Stimulated activated naive B cell treated with anti-CD40 and anti-IgM and Interleukin-4, amounts not matched to agents 10 μg/mL and 1 μg/mL and 100 μg/mL, for 72 hours (primary cell): ENCODE data around the gene PREX1.
"Not testable (repeated sequence)": the region's sequence is repeated elsewhere in the genome, so short reads cannot be mapped to it uniquely, and the experiment has no call there.

ENCODE experiments used
- ATAC-seq, 2 donors: fragments of 150-1000 bp; cut with Tn5 transposase; replicated peaks; 2 replicates each; pipeline ENCODE4 v1.10.0; 2021; ENCODE audit warnings: moderate library complexity in 1 of 2
- DNase-seq: peaks from one replicate; pipeline ENCODE4 v3.0.0; 2021
- H3K27ac Mint-ChIP-seq: one replicate; pipeline ENCODE4 v1.8.0; 2022; ENCODE audit warnings: mild to moderate bottlenecking, mixed read lengths
- H3K27me3 Mint-ChIP-seq, 2 donors: one replicate each; pipeline ENCODE4 v1.8.0; 2022; ENCODE audit warnings: mixed read lengths in 2 of 2
- H3K36me3 Mint-ChIP-seq, 2 donors: one replicate each; pipeline ENCODE4 v1.8.0; 2022; ENCODE audit warnings: mixed read lengths in 2 of 2, mild to moderate bottlenecking in 1 of 2
- H3K4me1 Mint-ChIP-seq, 2 donors: one replicate each; pipeline ENCODE4 v1.8.0; 2022; ENCODE audit warnings: mixed read lengths in 2 of 2, mild to moderate bottlenecking in 1 of 2
- H3K4me3 Mint-ChIP-seq, 2 donors: one replicate each; pipeline ENCODE4 v1.8.0; 2022; ENCODE audit warnings: mild to moderate bottlenecking in 2 of 2, mixed read lengths in 2 of 2, moderate library complexity in 1 of 2
- H3K9me3 Mint-ChIP-seq, 2 donors: one replicate each; pipeline ENCODE4 v1.8.0; 2022; ENCODE audit warnings: mixed read lengths in 2 of 2, mild to moderate bottlenecking in 1 of 2

Gene PREX1

GRCh38 chr20:48604426-48604825, 223.4 kb downstream of the PREX1 start:
- DNase-seq (no peak), ATAC-seq (no peak)
- Mint-ChIP-seq H3K36me3 (no peaks in the 10 kb centered on the region), H3K4me3 (no peak overlapping the region), H3K9me3 (no peaks in the 10 kb centered on the region), H3K27me3 (peaks cover 14 to 15% of the 10 kb centered on the region in 2 donors), H3K4me1 (peaks cover 2 to 3% of the 10 kb centered on the region in 2 donors), H3K27ac (no peak overlapping the region)

GRCh38 chr20:48603819-48604405, 223.9 kb downstream of the PREX1 start:
- no peak overlapping the region for H3K4me3 Mint-ChIP-seq

DNA sequence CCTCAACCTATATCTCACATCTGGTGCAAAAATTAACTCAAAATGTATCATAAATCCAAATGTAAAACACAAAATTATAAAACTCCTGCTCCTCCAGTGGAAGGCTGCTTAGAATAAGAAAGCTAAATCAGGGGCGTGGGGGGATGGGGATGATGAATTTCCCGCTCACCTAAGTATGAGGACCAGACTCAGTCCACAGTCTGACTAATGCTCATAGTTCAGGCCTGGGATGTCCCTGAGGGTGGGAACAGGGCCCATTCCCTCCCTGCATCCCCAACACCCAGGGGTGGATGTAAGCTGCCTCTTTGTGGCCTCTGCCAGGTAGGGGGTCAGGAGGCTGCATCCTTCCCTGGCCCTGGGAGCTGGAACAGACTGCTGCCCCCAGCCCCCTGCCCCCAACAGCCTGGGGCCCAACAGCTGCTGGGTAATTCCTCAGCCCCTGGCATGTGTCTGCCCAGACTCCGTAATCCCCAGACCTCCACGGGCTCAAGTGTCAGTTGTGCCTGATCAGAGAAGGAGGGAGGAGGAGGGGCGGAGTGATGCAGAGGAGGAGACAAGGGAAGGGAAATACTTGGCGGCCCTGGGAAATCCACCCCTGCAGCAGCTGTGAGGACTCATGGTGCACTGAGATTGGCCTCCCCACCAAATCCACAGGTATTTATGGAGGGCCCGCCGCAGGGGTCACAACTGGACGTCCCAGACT, 224.5 kb downstream of the PREX1 start:
- DNase-seq (no peak), ATAC-seq (no peak)
- H3K4me1 Mint-ChIP-seq: peaks cover 0 to 1% of the 10 kb centered on the region in 2 donors
- H3K9me3 Mint-ChIP-seq: no peaks in the 10 kb centered on the region
- no peak overlapping the region for H3K4me3 Mint-ChIP-seq
- no peaks in the 10 kb centered on the region for H3K36me3 Mint-ChIP-seq
- no peak overlapping the region for H3K27ac Mint-ChIP-seq
- peaks cover 14 to 15% of the 10 kb centered on the region in 2 donors for H3K27me3 Mint-ChIP-seq

More at GRCh38 chr20:48603819-48604405, 223.9 kb downstream of the PREX1 start:
- H3K36me3 Mint-ChIP-seq: no peaks in the 10 kb centered on the region
- DNase-seq: no peak
- peaks cover 14 to 15% of the 10 kb centered on the region in 2 donors for H3K27me3 Mint-ChIP-seq
- no peak for ATAC-seq
- H3K27ac Mint-ChIP-seq: no peak overlapping the region
- peaks cover 0 to 1% of the 10 kb centered on the region in 2 donors for H3K4me1 Mint-ChIP-seq
- no peaks in the 10 kb centered on the region for H3K9me3 Mint-ChIP-seq

GRCh38 chr20:48601798-48602197, 226.0 kb downstream of the PREX1 start:
- H3K27me3 Mint-ChIP-seq: peaks cover 20 to 24% of the 10 kb centered on the region in 2 donors
- H3K9me3 Mint-ChIP-seq: no peaks in the 10 kb centered on the region
- ATAC-seq (no peak), DNase-seq (no peak)
- no peaks in the 10 kb centered on the region for H3K36me3 Mint-ChIP-seq
- H3K4me1 Mint-ChIP-seq: no peaks in the 10 kb centered on the region
- no peak overlapping the region for H3K4me3 Mint-ChIP-seq
- no peak overlapping the region for H3K27ac Mint-ChIP-seq

DNA sequence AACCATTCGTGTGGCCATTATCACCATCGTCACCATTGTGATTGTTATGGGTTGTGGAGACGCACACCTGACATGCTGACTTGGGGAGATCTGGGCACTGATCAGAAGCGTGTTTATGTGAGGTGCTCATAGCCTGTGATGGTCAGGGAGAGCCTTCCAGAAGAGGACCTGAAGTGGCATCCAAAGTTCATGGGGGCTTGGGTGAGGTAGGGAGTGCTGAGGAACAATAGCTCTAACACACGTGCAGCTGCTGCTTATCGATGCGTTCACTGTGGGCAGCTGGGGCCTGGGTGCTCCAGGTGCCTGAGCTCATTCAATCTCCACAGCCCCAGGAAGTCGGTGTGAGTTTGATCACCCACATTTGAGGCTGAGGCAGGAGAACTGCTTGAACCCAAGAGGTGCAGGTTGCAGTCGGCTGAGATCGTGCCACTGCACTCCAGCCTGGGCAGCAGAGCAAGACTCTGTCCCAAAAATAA, 227.3 kb downstream of the PREX1 start:
- Mint-ChIP-seq H3K9me3 (peaks cover 0 to 4% of the 10 kb centered on the region in 2 donors), H3K27ac (no peak overlapping the region), H3K27me3 (peaks cover 17 to 18% of the 10 kb centered on the region in 2 donors), H3K36me3 (no peaks in the 10 kb centered on the region), H3K4me3 (no peak overlapping the region), H3K4me1 (no peaks in the 10 kb centered on the region)
- DNase-seq: no peak
- peak in 1 of 2 donors; percentile 34 for ATAC-seq

DNA sequence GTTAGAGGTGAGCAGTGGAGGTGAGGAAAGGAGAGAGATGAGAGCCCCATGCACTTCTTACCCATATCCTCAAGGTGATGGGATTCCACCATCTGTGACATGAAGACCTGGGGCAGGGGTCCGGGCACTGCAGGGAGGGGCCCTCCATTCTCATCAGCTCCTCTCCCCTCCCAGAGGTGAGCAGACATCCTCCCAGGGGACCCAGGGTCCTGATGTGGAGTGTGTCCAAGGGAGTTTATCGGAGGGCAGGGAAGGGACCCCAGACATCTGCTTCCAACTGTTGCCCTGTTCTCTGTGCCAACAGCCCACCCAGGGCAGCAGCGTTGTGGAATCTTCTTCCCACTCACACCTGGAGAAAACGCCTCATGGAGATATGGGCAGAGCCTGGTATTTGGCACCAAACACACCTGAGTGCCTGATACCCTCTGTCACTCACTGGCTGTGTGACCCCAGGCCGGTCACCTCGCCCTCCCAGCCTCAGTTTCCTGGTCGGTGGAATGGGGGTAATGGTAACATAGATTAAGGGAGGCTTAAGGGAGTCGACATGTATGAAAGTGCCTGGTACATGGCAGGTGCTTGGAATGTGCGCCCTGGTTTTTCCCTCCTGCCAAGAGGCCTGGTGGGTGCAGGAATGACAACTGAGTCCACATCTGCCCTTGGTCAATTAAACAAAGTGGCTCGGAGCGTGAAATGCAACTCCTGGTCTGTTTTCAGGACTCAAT, 227.9 kb downstream of the PREX1 start:
- DNase-seq (no peak), ATAC-seq (no peak)
- Mint-ChIP-seq H3K9me3 (peaks cover 0 to 4% of the 10 kb centered on the region in 2 donors), H3K27me3 (peaks cover 12 to 17% of the 10 kb centered on the region in 2 donors), H3K36me3 (no peaks in the 10 kb centered on the region), H3K27ac (no peak overlapping the region), H3K4me1 (no peaks in the 10 kb centered on the region), H3K4me3 (no peak overlapping the region)

DNA sequence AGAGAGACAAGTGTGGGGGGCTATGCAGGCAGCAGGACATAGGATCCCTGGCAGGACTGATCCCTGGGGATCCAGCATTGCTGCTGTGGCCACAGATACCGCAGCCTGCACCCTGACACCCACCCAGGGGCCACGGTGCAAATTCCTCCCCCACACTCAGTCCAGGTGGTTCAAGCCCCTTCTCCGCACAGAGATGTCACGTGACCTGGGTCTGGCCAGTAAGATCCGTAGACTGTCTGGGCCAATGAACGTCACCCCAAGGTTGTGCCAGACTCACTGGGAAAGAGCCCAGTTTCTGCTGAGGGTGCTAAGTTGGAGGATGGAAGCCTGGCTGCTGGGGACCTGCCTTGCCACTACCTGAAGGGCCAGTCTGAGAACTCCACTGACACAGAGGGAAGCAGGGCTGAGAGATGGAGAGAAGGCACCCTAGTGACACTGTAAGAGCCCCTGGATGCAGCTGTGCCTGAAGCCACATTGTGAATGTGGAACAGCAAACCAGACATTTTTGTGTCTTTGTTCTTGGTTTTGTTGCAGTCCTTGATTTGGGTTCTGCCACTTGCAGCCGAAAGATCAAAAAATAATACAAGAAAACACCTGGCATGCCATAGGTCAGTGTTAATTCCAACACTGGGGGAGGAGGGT, 228.6 kb downstream of the PREX1 start:
- H3K27me3 Mint-ChIP-seq: peaks cover 9 to 17% of the 10 kb centered on the region in 2 donors
- DNase-seq (no peak), ATAC-seq (no peak)
- H3K4me1 Mint-ChIP-seq: no peaks in the 10 kb centered on the region
- no peak overlapping the region for H3K4me3 Mint-ChIP-seq
- H3K27ac Mint-ChIP-seq: no peak overlapping the region
- H3K36me3 Mint-ChIP-seq: no peaks in the 10 kb centered on the region
- peaks cover 0 to 4% of the 10 kb centered on the region in 2 donors for H3K9me3 Mint-ChIP-seq

GRCh38 chr20:48598303-48598941, 229.4 kb downstream of the PREX1 start:
- H3K9me3 Mint-ChIP-seq, H3K4me3 Mint-ChIP-seq, ATAC-seq, H3K4me1 Mint-ChIP-seq, DNase-seq, H3K27ac Mint-ChIP-seq, H3K36me3 Mint-ChIP-seq: not testable (repeated sequence)
- peaks cover 14 to 17% of the 10 kb centered on the region in 2 donors for H3K27me3 Mint-ChIP-seq

DNA sequence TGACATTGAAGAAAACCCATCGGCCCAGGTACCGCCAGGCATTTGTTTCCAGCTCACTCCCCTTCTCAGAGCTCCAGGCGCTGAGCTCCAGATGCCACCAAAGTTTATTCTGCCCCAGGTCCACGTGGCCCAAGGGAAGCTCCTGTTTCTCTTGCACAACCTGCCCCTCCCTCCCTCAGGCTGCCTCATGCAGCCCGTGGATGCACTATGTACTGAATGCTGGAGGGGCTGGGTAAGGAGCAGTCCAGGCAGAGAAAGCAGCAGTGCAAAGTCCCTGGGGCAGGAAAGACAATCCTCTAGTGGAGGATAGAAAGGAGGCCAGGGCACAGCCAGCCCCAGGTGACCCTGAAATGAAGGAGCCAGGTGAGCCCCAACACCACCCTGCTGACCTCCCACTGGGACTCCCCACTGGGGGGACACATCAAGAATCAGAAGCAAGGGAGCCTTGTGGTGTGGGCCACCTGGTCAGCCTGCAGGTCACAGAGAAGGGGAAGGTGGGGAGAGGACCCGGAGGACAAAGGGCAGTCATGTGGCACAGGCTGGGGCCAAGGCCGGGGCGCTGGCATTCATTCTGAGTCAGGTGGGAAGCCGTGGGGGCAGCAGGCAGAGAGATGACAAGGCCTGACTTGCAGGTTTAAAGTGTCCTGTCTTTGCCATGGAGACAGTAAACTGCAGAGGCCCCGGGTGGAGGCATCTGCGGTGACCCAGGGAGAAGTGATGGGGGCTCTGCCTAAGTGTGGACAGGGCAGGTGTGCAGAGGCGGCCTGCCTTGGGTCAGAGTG, 230.1 kb downstream of the PREX1 start:
- Mint-ChIP-seq H3K4me3 (no peak overlapping the region), H3K4me1 (no peaks in the 10 kb centered on the region), H3K27me3 (peaks cover 15 to 17% of the 10 kb centered on the region in 2 donors), H3K27ac (no peak overlapping the region), H3K36me3 (no peaks in the 10 kb centered on the region), H3K9me3 (peaks cover 0 to 4% of the 10 kb centered on the region in 2 donors)
- no peak for DNase-seq
- ATAC-seq: no peak

DNA sequence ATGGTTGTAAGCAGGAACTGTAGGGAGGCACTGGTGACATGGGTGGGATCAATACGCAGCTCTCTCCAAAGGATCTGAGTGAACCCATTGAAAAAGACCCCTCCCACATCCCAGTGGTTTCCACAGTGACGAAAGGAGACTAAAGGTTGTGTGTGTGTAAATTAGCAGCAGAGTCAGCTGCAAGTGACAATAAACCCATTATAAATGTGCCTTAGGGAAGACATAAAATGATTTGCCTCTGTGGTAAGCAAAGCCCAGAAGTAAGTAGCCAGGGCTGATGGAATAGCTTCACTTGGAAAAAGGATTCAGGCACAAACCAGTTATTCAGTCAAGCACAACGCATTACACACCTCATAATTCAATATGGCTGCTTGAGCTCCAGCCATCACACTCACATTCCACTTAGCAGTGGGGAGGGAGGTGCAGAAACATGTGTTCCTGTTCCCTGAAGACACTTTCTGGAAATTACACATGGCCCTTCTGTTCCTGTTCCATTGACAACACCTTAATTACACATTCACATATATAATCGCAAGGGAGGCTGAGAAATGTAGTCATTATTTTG, 231.4 kb downstream of the PREX1 start:
- no peak overlapping the region for H3K4me3 Mint-ChIP-seq

DNA sequence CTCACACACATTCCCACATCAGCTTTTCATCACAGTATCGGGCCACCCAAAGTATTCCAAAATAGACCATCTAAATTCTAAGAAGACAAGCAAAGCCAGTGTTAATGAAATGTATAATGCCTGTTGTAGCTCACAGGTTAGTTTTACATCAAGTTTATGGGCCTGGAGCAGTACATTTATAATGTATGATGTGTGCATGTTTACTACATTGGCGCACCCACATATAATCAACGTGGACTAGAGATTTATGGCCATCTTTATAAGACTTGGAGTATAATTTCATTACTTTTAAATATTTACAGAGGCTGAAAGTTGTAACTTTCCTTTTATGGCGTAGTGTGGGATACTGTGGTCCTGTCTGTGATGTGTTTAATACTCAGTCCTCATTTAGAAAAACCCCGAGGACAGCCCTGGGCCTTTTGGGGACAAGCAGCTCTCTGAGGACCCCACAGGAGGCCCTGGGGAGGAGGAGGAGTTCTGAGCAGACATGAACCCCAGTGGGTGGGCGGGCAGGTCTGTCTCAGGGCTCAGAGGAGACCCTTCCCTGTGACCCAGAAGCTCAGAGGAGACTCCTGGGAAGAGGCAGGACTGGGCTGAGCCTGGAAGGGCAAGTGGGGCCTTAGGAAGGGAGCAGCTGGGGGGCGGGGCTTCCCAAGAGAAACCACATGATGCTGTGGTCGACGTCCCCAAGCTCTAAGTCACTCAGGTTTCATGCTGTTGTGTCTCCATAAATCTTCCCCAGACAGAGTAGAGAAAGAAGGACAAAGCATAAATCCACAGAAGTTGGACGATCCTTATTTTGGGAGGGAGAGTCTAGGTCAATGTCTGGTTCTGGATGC, 232.1 kb downstream of the PREX1 start:
- Mint-ChIP-seq H3K36me3 (no peaks in the 10 kb centered on the region), H3K4me3 (no peak overlapping the region), H3K4me1 (no peaks in the 10 kb centered on the region), H3K27me3 (peaks cover 15 to 20% of the 10 kb centered on the region in 2 donors), H3K9me3 (peaks cover 0 to 4% of the 10 kb centered on the region in 2 donors), H3K27ac (no peak overlapping the region)
- DNase-seq (no peak), ATAC-seq (no peak)

More for the DNA sequence above, 231.4 kb downstream of the PREX1 start:
- H3K27ac Mint-ChIP-seq: no peak overlapping the region
- H3K27me3 Mint-ChIP-seq: peaks cover 15 to 21% of the 10 kb centered on the region in 2 donors
- DNase-seq (no peak), ATAC-seq (no peak)
- no peaks in the 10 kb centered on the region for H3K4me1 Mint-ChIP-seq
- peaks cover 0 to 4% of the 10 kb centered on the region in 2 donors for H3K9me3 Mint-ChIP-seq
- H3K36me3 Mint-ChIP-seq: no peaks in the 10 kb centered on the region

- H3K9me3 Mint-ChIP-seq: peaks cover 0 to 4% of the 10 kb centered on the region in 2 donors
- no peak overlapping the region for H3K4me3 Mint-ChIP-seq
- DNase-seq: no peak
- no peak for ATAC-seq
- H3K4me1 Mint-ChIP-seq: no peaks in the 10 kb centered on the region
- no peak overlapping the region for H3K27ac Mint-ChIP-seq
- no peaks in the 10 kb centered on the region for H3K36me3 Mint-ChIP-seq
- H3K27me3 Mint-ChIP-seq: peaks cover 14 to 15% of the 10 kb centered on the region in 2 donors
Observed at GRCh38 chr20:48594533-48594932, 233.3 kb downstream of the PREX1 start.
